ENCODE results near the gene MCEMP1. TPM values are rescaled to one million over a fixed set of nuclear protein-coding genes. Genes with fewer than 3 reads are reported as not detected.

Gene MCEMP1
- total and polyA plus RNA-seq, 2 donors from 2014 or later: 0.28 to 0.38 TPM

DNA sequence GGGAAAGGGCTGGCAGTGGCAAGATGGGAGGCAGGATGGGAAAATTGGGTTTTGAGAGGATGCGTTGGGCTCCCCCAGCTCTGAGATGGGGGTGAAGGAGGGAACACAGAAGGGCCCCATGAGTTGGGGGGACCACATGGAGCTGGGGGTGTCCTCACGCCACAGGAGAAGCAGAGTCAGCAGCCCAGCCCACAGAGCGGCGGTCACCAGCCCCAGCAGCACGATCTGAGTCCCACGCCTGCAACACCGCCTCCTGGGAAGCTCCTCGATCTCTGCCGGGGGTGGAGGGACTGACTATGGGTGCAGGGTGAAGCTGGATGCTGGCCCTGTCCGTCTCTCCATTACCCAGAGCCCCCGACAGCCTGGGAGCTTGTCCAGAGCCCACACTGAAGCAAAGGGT is 21.7 kb downstream of the MCEMP1 start:
- FAIRE-seq: no peak
- no peaks in the 10 kb centered on the region for H3K27me3 ChIP-seq (ENCODE audit: control insufficient read depth, insufficient read depth, low read length)

DNA sequence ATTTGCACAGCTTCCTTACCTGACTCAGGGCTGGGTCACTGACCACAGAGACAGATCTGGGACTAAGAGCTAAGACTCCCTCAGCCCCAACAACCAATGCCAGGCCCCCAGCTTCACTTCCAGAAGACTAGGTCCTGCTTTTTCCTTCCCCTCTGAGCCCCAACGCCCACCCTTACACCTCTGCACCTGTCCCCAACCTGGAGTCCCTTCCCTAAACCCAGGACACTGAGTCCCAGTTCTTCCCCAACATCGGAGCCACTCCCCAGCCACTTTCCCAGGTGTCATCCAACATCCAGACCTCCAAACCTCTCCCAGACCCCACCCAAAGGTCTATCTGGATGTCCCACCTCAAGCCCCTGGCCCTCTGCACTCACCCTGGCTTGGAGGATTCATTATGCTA is 22.1 kb downstream of the MCEMP1 start:
- Histone ChIP-seq H3K9me3 (ENCODE audit: control insufficient read depth in 2 of 3, insufficient read depth in 1 of 3, low read length in 3 of 3) (no peaks in the 10 kb centered on the region), H3K27me3 (ENCODE audit: control insufficient read depth, insufficient read depth, low read length) (no peaks in the 10 kb centered on the region), H3K9ac (ENCODE audit: low read length in 3 of 3) (no peak overlapping the region), H3K36me3 (ENCODE audit: control insufficient read depth in 2 of 3, insufficient read depth in 3 of 3, low read length in 3 of 3) (no peaks in the 10 kb centered on the region), H3K4me3 (ENCODE audit: low read length in 3 of 3) (no peak overlapping the region), H3K27ac (ENCODE audit: low read depth in 2 of 2, low read length in 2 of 2) (no peak overlapping the region), H3K4me1 (ENCODE audit: control insufficient read depth in 2 of 3, insufficient read depth in 2 of 3, low read depth in 1 of 3, low read length in 3 of 3) (no peaks in the 10 kb centered on the region)
- TF ChIP-seq, protein P1, sequence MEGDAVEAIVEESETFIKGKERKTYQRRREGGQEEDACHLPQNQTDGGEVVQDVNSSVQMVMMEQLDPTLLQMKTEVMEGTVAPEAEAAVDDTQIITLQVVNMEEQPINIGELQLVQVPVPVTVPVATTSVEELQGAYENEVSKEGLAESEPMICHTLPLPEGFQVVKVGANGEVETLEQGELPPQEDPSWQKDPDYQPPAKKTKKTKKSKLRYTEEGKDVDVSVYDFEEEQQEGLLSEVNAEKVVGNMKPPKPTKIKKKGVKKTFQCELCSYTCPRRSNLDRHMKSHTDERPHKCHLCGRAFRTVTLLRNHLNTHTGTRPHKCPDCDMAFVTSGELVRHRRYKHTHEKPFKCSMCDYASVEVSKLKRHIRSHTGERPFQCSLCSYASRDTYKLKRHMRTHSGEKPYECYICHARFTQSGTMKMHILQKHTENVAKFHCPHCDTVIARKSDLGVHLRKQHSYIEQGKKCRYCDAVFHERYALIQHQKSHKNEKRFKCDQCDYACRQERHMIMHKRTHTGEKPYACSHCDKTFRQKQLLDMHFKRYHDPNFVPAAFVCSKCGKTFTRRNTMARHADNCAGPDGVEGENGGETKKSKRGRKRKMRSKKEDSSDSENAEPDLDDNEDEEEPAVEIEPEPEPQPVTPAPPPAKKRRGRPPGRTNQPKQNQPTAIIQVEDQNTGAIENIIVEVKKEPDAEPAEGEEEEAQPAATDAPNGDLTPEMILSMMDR (IDR thresholded peaks at IDR 0.05; ENCODE audit: borderline replicate concordance, extremely low read depth, insufficient read depth): no peak
- DNase-seq: no peak
- intact Hi-C loops (cut with DNase I): no loop called here
- no peak for FAIRE-seq

More for the DNA sequence above, 21.7 kb downstream of the MCEMP1 start:
- Histone ChIP-seq H3K36me3 (ENCODE audit: control insufficient read depth in 2 of 3, insufficient read depth in 3 of 3, low read length in 3 of 3) (no peaks in the 10 kb centered on the region), H3K9ac (ENCODE audit: low read length in 3 of 3) (no peak overlapping the region), H3K9me3 (ENCODE audit: control insufficient read depth in 2 of 3, insufficient read depth in 1 of 3, low read length in 3 of 3) (no peaks in the 10 kb centered on the region), H3K4me1 (ENCODE audit: control insufficient read depth in 2 of 3, insufficient read depth in 2 of 3, low read depth in 1 of 3, low read length in 3 of 3) (no peaks in the 10 kb centered on the region), H3K27ac (ENCODE audit: low read depth in 2 of 2, low read length in 2 of 2) (no peak overlapping the region), H3K4me3 (ENCODE audit: low read length in 3 of 3) (no peak overlapping the region)
- no peak for DNase-seq
- TF ChIP-seq, protein P1 (IDR thresholded peaks at IDR 0.05; ENCODE audit: borderline replicate concordance, extremely low read depth, insufficient read depth): no peak
- intact Hi-C loops (cut with DNase I): no loop called here

GRCh38 chr19:7699417-7700401 is 22.8 kb downstream of the MCEMP1 start:
- Histone ChIP-seq H3K9me3 (ENCODE audit: control insufficient read depth in 2 of 3, insufficient read depth in 1 of 3, low read length in 3 of 3) (no peaks in the 10 kb centered on the region), H3K36me3 (ENCODE audit: control insufficient read depth in 2 of 3, insufficient read depth in 3 of 3, low read length in 3 of 3) (no peaks in the 10 kb centered on the region), H3K4me1 (ENCODE audit: control insufficient read depth in 2 of 3, insufficient read depth in 2 of 3, low read depth in 1 of 3, low read length in 3 of 3) (no peaks in the 10 kb centered on the region), H3K27me3 (ENCODE audit: control insufficient read depth, insufficient read depth, low read length) (no peaks in the 10 kb centered on the region), H3K4me3 (ENCODE audit: low read length in 3 of 3) (no peak overlapping the region), H3K9ac (ENCODE audit: low read length in 3 of 3) (no peak overlapping the region), H3K27ac (ENCODE audit: low read depth in 2 of 2, low read length in 2 of 2) (no peak overlapping the region)
- DNase-seq (no peak), FAIRE-seq (no peak)
- intact Hi-C loops (cut with DNase I): no loop called here
- TF ChIP-seq, protein P1 (IDR thresholded peaks at IDR 0.05; ENCODE audit: borderline replicate concordance, extremely low read depth, insufficient read depth): no peak
